DND-41 (cell line): ENCODE data around the gene PLEKHA6.

Experiments
- ATAC-seq: fragments of 200-7000 bp; cut with Tn5 transposase; 3 replicates; pipeline ENCODE4 v1.9.1; 2021; ENCODE audit warnings: low read depth; ENCODE audit not compliant: insufficient read depth
- DNase-seq: peaks from one replicate; pipeline ENCODE4 v3.0.0-alpha.2; 2020
- H2AFZ ChIP-seq: 2 replicates; pipeline ENCODE4 v1.6.0; 2012; ENCODE audit warnings: low read depth, low read length
- H3K27ac ChIP-seq: 2 replicates; pipeline ENCODE4 v1.5.1; 2012; ENCODE audit warnings: low read length, inconsistent platforms
- H3K27me3 ChIP-seq: fragments of 200-600 bp; sonication (generic); 2 replicates; pipeline ENCODE4 v1.6.0; 2012; ENCODE audit warnings: low read length, mild to moderate bottlenecking, inconsistent platforms; ENCODE audit not compliant: insufficient read depth, poor library complexity
- H3K36me3 ChIP-seq: 2 replicates; pipeline ENCODE4 v1.5.1; 2012; ENCODE audit warnings: low read length, inconsistent platforms; ENCODE audit not compliant: insufficient read depth
- H3K4me1 ChIP-seq: 2 replicates; pipeline ENCODE4 v1.5.1; 2012; ENCODE audit warnings: mild to moderate bottlenecking, low read length; ENCODE audit not compliant: insufficient read depth
- H3K4me2 ChIP-seq: 2 replicates; pipeline ENCODE4 v1.6.0; 2012; ENCODE audit warnings: mild to moderate bottlenecking, moderate library complexity, low read length, inconsistent platforms; ENCODE audit not compliant: insufficient read depth
- H3K4me3 ChIP-seq, 2 experiments: fragments of 200-600 bp in 1 of 2; shearing (Covaris generic) in 1 of 2; 2 replicates each; pipeline ENCODE4 v1.5.1; 2012 to 2016; ENCODE audit warnings: inconsistent platforms in 2 of 2, low read length in 2 of 2, mild to moderate bottlenecking in 2 of 2, low read depth in 1 of 2, moderate library complexity in 1 of 2
- H3K79me2 ChIP-seq: 2 replicates; pipeline ENCODE4 v1.6.0; 2012; ENCODE audit warnings: low read length, inconsistent platforms; ENCODE audit not compliant: insufficient read depth
- H3K9ac ChIP-seq: 2 replicates; pipeline ENCODE4 v1.6.0; 2012; ENCODE audit warnings: low read depth, mild to moderate bottlenecking, inconsistent platforms, low read length, moderate library complexity
- H3K9me3 ChIP-seq: 2 replicates; pipeline ENCODE4 v1.5.1; 2012; ENCODE audit warnings: low read length, moderate library complexity, mild to moderate bottlenecking, inconsistent platforms; ENCODE audit not compliant: insufficient read depth, severe bottlenecking
- H4K20me1 ChIP-seq: 2 replicates; pipeline ENCODE4 v1.6.0; 2012; ENCODE audit warnings: low read length; ENCODE audit not compliant: insufficient read depth
- CTCF ChIP-seq: IDR thresholded peaks from 2 replicates; pipeline ENCODE4 v1.5.1; 2012; ENCODE audit warnings: borderline replicate concordance, low read length, moderate library complexity, mild to moderate bottlenecking; ENCODE audit not compliant: poor library complexity, severe bottlenecking; ENCODE audit errors: extremely low read depth
- EZH2 ChIP-seq: IDR thresholded peaks from 3 replicates; pipeline ENCODE4 v1.6.1; 2012; ENCODE audit warnings: borderline replicate concordance, low read depth, mild to moderate bottlenecking, moderate library complexity, low read length, inconsistent platforms; ENCODE audit not compliant: severe bottlenecking

PLEKHA6 gene

GRCh38 chr1:204194771-204195170 lies 165.0 kb downstream of the PLEKHA6 start:
- H3K4me3 ChIP-seq: no peak overlapping the region
- H3K27ac ChIP-seq: no peak overlapping the region
- no peaks in the 10 kb centered on the region for H3K9me3 ChIP-seq
- no peak overlapping the region for H3K4me2 ChIP-seq
- H4K20me1 ChIP-seq: no peaks in the 10 kb centered on the region; the same call in 1 of the 2 replicates
- H3K4me1 ChIP-seq: peaks cover 3% of the 10 kb centered on the region
- H3K36me3 ChIP-seq: no peaks in the 10 kb centered on the region
- no peaks in the 10 kb centered on the region for H3K79me2 ChIP-seq
- peaks cover 25% of the 10 kb centered on the region for H3K27me3 ChIP-seq
- DNase-seq (peak; percentile 9), ATAC-seq (peak; percentile 40; the same call in 1 of the 3 replicates)
- H3K9ac ChIP-seq: no peak overlapping the region
- no peak overlapping the region for H2AFZ ChIP-seq
- TF ChIP-seq EZH2: no peak
- TF ChIP-seq CTCF: no peak

GRCh38 chr1:204194080-204194479 lies 165.6 kb downstream of the PLEKHA6 start:
- H3K36me3 ChIP-seq: no peaks in the 10 kb centered on the region
- no peak overlapping the region for H3K9ac ChIP-seq
- no peak overlapping the region for H3K4me3 ChIP-seq
- H3K27me3 ChIP-seq: peaks cover 31% of the 10 kb centered on the region
- H3K4me2 ChIP-seq: no peak overlapping the region
- no peak overlapping the region for H3K27ac ChIP-seq
- peaks cover 3% of the 10 kb centered on the region for H3K4me1 ChIP-seq
- no peak overlapping the region for H2AFZ ChIP-seq
- no peaks in the 10 kb centered on the region for H3K9me3 ChIP-seq
- TF ChIP-seq EZH2: no peak
- no peak for TF ChIP-seq CTCF
- H3K79me2 ChIP-seq: no peaks in the 10 kb centered on the region
- ATAC-seq: no peak
- no peaks in the 10 kb centered on the region; the same call in 1 of the 2 replicates for H4K20me1 ChIP-seq
- DNase-seq: no peak

GRCh38 chr1:204192589-204193352 lies 167.0 kb downstream of the PLEKHA6 start:
- TF ChIP-seq CTCF (no peak), EZH2 (no peak)
- ATAC-seq (no peak), DNase-seq (no peak)
- H3K79me2 ChIP-seq: no peaks in the 10 kb centered on the region
- H3K4me1 ChIP-seq: peaks cover 3% of the 10 kb centered on the region
- H3K9ac ChIP-seq: no peak overlapping the region
- no peaks in the 10 kb centered on the region for H4K20me1 ChIP-seq
- no peak overlapping the region for H2AFZ ChIP-seq
- H3K4me2 ChIP-seq: no peak overlapping the region
- no peaks in the 10 kb centered on the region for H3K36me3 ChIP-seq
- H3K4me3 ChIP-seq: no peak overlapping the region
- H3K27me3 ChIP-seq: peaks cover 41% of the 10 kb centered on the region
- H3K27ac ChIP-seq: no peak overlapping the region
- H3K9me3 ChIP-seq: no peaks in the 10 kb centered on the region
